Activated T-helper 17 cell treated with anti-CD3 and anti-CD28 coated beads, Interleukin-2, amount 50 U/mL, for 72 hours (primary cell): ENCODE results near the gene SLC25A1. TPM values are rescaled to one million over a fixed set of nuclear protein-coding genes. Genes with fewer than 3 reads are reported as not detected.

Experiments used
- ATAC-seq: fragments of 150-1000 bp; cut with Tn5 transposase; replicated peaks from 2 replicates; pipeline ENCODE4 v1.10.0; 2021; ENCODE audit warnings: mild to moderate bottlenecking, moderate library complexity
- H3K27ac Mint-ChIP-seq: one replicate; pipeline ENCODE4 v1.8.0; 2022; ENCODE audit warnings: mixed read lengths
- H3K27me3 Mint-ChIP-seq: one replicate; pipeline ENCODE4 v1.8.0; 2022; ENCODE audit warnings: mixed read lengths
- H3K36me3 Mint-ChIP-seq: one replicate; pipeline ENCODE4 v1.8.0; 2022; ENCODE audit warnings: low read depth, mild to moderate bottlenecking, mixed read lengths
- H3K4me1 Mint-ChIP-seq: one replicate; pipeline ENCODE4 v1.8.0; 2022; ENCODE audit warnings: mixed read lengths
- H3K4me3 Mint-ChIP-seq: one replicate; pipeline ENCODE4 v1.8.0; 2022; ENCODE audit warnings: mild to moderate bottlenecking, mixed read lengths
- H3K9me3 Mint-ChIP-seq: one replicate; pipeline ENCODE4 v1.8.0; 2022; ENCODE audit warnings: mixed read lengths
- total RNA-seq, 2 donors: library from RNA; stranded (reverse); gene quantifications; one replicate each; pipeline ENCODE4 v1.2.3, GENCODE V29; 2022

Gene SLC25A1
- total RNA-seq, 2 donors from 2014 or later: 33.4 to 47.9 TPM

GRCh38 chr22:19134176-19134831, 44.2 kb downstream of the SLC25A1 start:
- ATAC-seq: no peak
- Mint-ChIP-seq H3K9me3 (no peaks in the 10 kb centered on the region), H3K4me3 (no peak overlapping the region), H3K4me1 (no peaks in the 10 kb centered on the region), H3K27ac (no peak overlapping the region), H3K27me3 (no peaks in the 10 kb centered on the region), H3K36me3 (peaks cover 39% of the 10 kb centered on the region)

DNA sequence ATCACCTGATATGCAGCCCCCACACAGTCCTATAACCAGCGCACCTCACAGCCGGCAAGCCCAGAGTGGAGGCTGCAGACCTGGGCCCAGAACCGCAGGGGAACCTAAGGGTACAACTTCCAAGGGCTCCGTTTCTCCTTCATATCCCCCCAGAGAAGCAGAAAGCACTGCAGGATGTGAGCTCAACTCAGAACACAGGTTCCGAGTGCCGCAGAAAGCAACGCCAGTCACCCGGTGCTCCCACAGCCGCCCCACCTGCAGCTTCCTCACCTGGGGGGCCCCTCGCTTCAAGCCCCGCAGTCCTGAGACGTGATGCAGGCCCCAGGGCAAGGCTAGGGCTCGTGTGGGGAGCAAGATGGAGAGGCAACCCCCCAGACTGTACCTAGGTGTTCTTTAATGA, 45.0 kb downstream of the SLC25A1 start:
- Mint-ChIP-seq H3K27me3 (no peaks in the 10 kb centered on the region), H3K4me1 (no peaks in the 10 kb centered on the region), H3K9me3 (no peaks in the 10 kb centered on the region), H3K36me3 (peaks cover 33% of the 10 kb centered on the region), H3K4me3 (no peak overlapping the region), H3K27ac (no peak overlapping the region)
- ATAC-seq: no peak

GRCh38 chr22:19132693-19133400, 45.7 kb downstream of the SLC25A1 start:
- Mint-ChIP-seq H3K27me3 (no peaks in the 10 kb centered on the region), H3K36me3 (peaks cover 33% of the 10 kb centered on the region), H3K27ac (no peak overlapping the region), H3K4me3 (no peak overlapping the region), H3K9me3 (no peaks in the 10 kb centered on the region), H3K4me1 (peaks cover under 1% of the 10 kb centered on the region)
- no peak for ATAC-seq

DNA sequence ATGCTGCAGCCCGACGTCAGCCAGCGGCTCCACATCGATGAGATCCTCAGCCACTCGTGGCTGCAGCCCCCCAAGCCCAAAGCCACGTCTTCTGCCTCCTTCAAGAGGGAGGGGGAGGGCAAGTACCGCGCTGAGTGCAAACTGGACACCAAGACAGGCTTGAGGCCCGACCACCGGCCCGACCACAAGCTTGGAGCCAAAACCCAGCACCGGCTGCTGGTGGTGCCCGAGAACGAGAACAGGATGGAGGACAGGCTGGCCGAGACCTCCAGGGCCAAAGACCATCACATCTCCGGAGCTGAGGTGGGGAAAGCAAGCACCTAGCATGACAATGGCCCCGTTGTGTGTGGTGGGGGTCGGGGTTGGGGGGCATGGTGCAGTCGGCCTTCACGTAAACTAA, 46.4 kb downstream of the SLC25A1 start:
- Mint-ChIP-seq H3K36me3 (peaks cover 33% of the 10 kb centered on the region), H3K4me1 (peaks cover 4% of the 10 kb centered on the region)
- no peak for ATAC-seq

GRCh38 chr22:19131685-19132015, 46.9 kb downstream of the SLC25A1 start:
- Mint-ChIP-seq H3K9me3 (no peaks in the 10 kb centered on the region), H3K4me3 (no peak overlapping the region), H3K36me3 (peaks cover 30% of the 10 kb centered on the region), H3K27ac (no peak overlapping the region), H3K27me3 (no peaks in the 10 kb centered on the region), H3K4me1 (peaks cover 4% of the 10 kb centered on the region)
- ATAC-seq: no peak

More for the DNA sequence above, 46.4 kb downstream of the SLC25A1 start:
- H3K9me3 Mint-ChIP-seq: no peaks in the 10 kb centered on the region
- H3K27ac Mint-ChIP-seq: no peak overlapping the region
- H3K27me3 Mint-ChIP-seq: no peaks in the 10 kb centered on the region
- no peak overlapping the region for H3K4me3 Mint-ChIP-seq

DNA sequence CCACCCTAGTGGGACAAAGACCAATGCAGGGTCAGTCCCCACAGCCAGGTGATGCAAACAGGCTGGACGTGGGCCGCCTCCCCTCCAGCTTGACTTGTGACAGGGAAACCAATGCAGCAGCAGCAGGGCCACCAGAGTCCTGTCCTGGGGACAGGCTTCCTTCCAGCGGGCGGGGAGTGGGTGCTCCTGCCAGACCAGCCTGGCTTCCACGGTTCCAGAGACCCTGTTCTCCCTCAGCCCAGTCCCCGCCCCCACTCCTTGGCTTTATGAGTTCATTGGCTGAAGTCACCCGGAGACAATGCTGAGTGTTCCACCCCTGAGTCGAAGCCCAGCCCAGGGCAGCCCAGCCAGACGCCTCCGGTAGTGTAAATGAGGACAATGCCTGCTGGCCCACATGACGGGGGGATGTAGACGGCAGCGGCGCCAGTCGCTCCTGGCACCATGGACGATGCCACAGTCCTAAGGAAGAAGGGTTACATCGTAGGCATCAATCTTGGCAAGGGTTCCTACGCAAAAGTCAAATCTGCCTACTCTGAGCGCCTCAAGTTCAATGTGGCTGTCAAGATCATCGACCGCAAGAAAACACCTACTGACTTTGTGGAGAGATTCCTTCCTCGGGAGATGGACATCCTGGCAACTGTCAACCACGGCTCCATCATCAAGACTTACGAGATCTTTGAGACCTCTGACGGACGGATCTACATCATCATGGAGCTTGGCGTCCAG, 47.4 kb downstream of the SLC25A1 start, which contains the start of gene TSSK2:
Gene TSSK2, plus strand, starts transcription at position 350 of the 726 bp plus-strand sequence. Its CDS starts 92 bp downstream, at position 442.
- Mint-ChIP-seq H3K27ac (no peak within 1 kb of the TSS), H3K4me3 (no peak within 1 kb of the TSS), H3K4me1 (peaks cover 4% of the 10 kb centered on the region), H3K36me3 (peaks cover 24% of the 10 kb centered on the region), H3K9me3 (no peaks in the 10 kb centered on the region), H3K27me3 (no peaks in the 10 kb centered on the region)
- no peak for ATAC-seq

DNA sequence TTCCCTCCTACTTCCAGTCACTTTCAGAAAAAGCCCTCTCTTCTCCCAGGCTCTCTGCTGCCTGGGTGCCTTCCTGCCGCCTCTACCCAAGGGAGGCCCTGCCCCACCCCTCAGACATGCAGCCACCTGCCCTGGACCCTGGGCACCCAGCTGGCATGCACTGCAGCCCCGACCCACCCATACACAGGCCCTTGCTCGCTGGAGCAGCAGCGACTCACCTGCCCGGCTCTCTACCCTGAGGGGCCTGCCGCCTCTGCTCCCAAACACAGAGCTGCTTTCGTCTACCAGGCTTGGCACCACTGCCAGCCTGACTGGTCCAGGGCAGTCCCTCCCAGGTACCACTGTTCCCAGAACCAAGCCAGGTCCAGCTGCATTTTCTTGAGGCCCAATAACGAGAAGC, 48.7 kb downstream of the SLC25A1 start:
- H3K4me3 Mint-ChIP-seq: no peak overlapping the region
- no peak overlapping the region for H3K27ac Mint-ChIP-seq
- peaks cover 4% of the 10 kb centered on the region for H3K4me1 Mint-ChIP-seq
- no peaks in the 10 kb centered on the region for H3K9me3 Mint-ChIP-seq
- no peaks in the 10 kb centered on the region for H3K27me3 Mint-ChIP-seq
- H3K36me3 Mint-ChIP-seq: peaks cover 14% of the 10 kb centered on the region
- ATAC-seq: no peak

DNA sequence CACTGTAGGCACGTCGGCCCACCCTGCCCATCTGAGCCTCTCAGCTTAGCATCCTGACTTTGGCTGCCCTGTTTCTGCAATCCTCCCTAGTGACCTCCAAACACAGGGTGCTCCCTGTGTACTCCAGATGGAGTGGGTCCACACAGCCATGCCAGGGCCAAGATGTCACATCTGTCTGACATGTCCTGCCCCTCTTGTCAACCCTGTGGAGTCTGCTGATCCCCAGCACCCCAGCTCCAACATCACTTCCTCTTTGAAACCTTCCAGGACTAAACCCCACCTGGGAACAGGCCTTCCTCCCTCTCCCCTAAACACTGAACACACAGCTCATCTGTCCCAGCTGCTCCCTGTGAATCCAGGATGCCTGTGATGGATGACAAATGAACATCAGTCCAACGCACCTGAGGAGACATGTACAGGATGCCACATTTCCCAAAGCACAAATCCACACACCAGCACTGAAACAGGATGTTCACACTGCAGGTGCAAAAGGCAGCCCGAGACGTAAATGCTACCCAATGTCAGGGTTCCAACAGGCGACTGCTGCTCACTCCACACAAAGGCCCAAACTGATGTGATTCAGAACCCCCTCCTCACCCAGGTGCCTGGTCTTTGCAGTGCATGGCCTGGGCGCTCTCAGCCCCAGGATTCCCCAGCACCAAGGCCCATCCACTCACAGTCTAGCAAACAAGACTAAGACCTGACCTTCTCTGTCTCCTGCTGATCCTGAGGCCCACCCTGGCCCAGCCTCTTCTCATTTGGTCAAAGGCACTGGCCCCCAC, 49.4 kb downstream of the SLC25A1 start:
- Mint-ChIP-seq H3K36me3 (peaks cover 11% of the 10 kb centered on the region), H3K4me1 (peaks cover 4% of the 10 kb centered on the region), H3K27ac (no peak overlapping the region), H3K27me3 (no peaks in the 10 kb centered on the region), H3K4me3 (no peak overlapping the region), H3K9me3 (no peaks in the 10 kb centered on the region)
- ATAC-seq: no peak

DNA sequence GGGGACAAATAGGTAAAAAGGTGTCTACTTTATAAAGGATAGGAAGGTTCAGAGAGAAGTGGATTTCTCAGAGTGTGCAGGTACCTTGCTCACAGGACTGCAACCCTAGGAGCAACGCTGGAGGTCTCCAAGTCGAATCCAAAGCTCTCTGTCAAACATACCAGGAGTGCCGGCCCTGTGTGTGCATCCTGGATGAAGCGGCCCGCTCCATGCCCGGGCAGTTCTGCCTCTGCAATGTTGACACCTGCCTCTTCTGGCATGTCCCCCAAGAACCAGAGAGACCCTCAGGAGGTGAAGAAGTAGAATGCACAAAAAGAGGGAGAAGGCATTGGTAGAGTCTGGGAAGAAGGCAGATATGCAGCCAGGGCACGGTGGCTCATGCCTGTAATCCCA, 50.5 kb downstream of the SLC25A1 start:
- Mint-ChIP-seq H3K36me3 (peaks cover 1% of the 10 kb centered on the region), H3K4me3 (no peak overlapping the region), H3K27me3 (no peaks in the 10 kb centered on the region), H3K4me1 (peaks cover 6% of the 10 kb centered on the region), H3K27ac (no peak overlapping the region), H3K9me3 (no peaks in the 10 kb centered on the region)
- ATAC-seq: no peak

GRCh38 chr22:19127329-19128008, 51.1 kb downstream of the SLC25A1 start:
- peaks cover 10% of the 10 kb centered on the region for H3K4me1 Mint-ChIP-seq
- no peak overlapping the region for H3K27ac Mint-ChIP-seq
- H3K36me3 Mint-ChIP-seq: no peaks in the 10 kb centered on the region
- no peak for ATAC-seq
- no peaks in the 10 kb centered on the region for H3K9me3 Mint-ChIP-seq
- H3K27me3 Mint-ChIP-seq: no peaks in the 10 kb centered on the region
- no peak overlapping the region for H3K4me3 Mint-ChIP-seq

GRCh38 chr22:19126309-19127273, 51.9 kb downstream of the SLC25A1 start:
- H3K36me3 Mint-ChIP-seq: no peaks in the 10 kb centered on the region
- no peak overlapping the region for H3K4me3 Mint-ChIP-seq
- peaks cover 10% of the 10 kb centered on the region for H3K4me1 Mint-ChIP-seq
- H3K27me3 Mint-ChIP-seq: no peaks in the 10 kb centered on the region
- H3K27ac Mint-ChIP-seq: no peak overlapping the region
- no peaks in the 10 kb centered on the region for H3K9me3 Mint-ChIP-seq
- no peak for ATAC-seq
